ENCODE measurements around the gene SAMM50. TPM values are rescaled to one million over a fixed set of nuclear protein-coding genes. Genes with fewer than 3 reads are reported as not detected.

The SAMM50 gene
- total RNA-seq, 1 experiment from 2014 or later, result 40.8 TPM

DNA sequence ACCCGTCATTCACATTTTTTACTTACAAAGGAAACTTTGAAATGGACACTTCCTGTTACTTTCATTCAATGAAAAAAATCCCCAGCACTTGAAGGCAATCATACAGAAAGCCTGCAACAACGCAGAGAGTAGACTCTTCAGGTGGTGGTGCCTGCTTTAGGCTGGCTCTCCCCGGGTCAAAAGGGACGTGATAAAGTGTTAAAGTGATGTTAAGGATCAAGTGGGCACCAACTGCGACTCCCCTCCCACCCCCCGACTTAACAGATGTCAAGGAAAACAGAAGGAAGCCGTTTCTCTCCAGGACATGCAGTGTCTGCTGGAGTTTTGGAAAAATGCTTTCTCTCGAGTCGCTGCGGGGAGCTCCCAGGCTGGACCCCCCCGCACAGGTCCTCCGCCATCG, 32.1 kb upstream of the SAMM50 start:
- no peaks in the 10 kb centered on the region for H4K20me1 ChIP-seq (ENCODE audit: insufficient read depth)
- peak overlapping the region; percentile 98 for H2AFZ ChIP-seq (ENCODE audit: low read depth, low read length, poor library complexity, severe bottlenecking)
- H3K79me2 ChIP-seq (ENCODE audit: insufficient read depth, low read length), result no peaks in the 10 kb centered on the region
- H3K4me1 ChIP-seq (ENCODE audit: control insufficient read depth in 1 of 2, insufficient read depth in 2 of 2, low read length in 2 of 2), result peaks cover 40 to 46% of the 10 kb centered on the region in 2 experiments
- BruUV-seq (replicated peaks), result no TSS peak
- no peak overlapping the region; a peak in 2 of 4 replicates for H3K4me3 ChIP-seq (replicated peaks in 1 of 2; ENCODE audit: low read depth in 1 of 2, low read length in 2 of 2)
- POLR2A ChIA-PET, result interaction anchor here (0.7 to 1.7 kb wide), 3 partner anchors 10 to 38 kb away, joined by 3 to 4 read pairs (median 4); partner anchors contain the start of gene SAMM50
- TF ChIP-seq FOSL1 (IDR thresholded peaks at IDR 0.05; ENCODE audit: low read depth) (no peak), TCF7L2 (IDR thresholded peaks at IDR 0.05; ENCODE audit: borderline replicate concordance, extremely low read depth, insufficient read depth, insufficient read length) (no peak), ZBTB33 (IDR thresholded peaks at IDR 0.05; ENCODE audit: extremely low read depth, insufficient replicate concordance, low read length) (no peak), SRF (IDR thresholded peaks at IDR 0.05; ENCODE audit: low read depth) (no peak), MAX (IDR thresholded peaks at IDR 0.05) (no peak), POLR2AphosphoS5 (IDR thresholded peaks at IDR 0.05; ENCODE audit: low read depth, low read length) (no peak), ZFX (IDR thresholded peaks at IDR 0.05) (no peak), CTCF (IDR thresholded peaks at IDR 0.05 in 2 of 3, conservative IDR thresholded peaks at IDR 0.05 in 1 of 3; ENCODE audit: borderline replicate concordance in 1 of 3, insufficient read depth in 1 of 3, low read depth in 2 of 3, low read length in 2 of 3) (no peak), ATF3 (IDR thresholded peaks at IDR 0.05) (no peak), EZH2 (IDR thresholded peaks at IDR 0.05) (no peak), ZNF274 (IDR thresholded peaks at IDR 0.05; ENCODE audit: low read depth, low read length) (no peak), JUND (IDR thresholded peaks at IDR 0.05) (no peak), EZH2phosphoT487 (IDR thresholded peaks at IDR 0.05; ENCODE audit: borderline replicate concordance) (no peak), YY1 (IDR thresholded peaks at IDR 0.05; ENCODE audit: extremely low read depth, insufficient replicate concordance, low read depth, low read length) (no peak), ELF1 (IDR thresholded peaks at IDR 0.05; ENCODE audit: borderline replicate concordance, low read depth) (no peak), CBX3 (IDR thresholded peaks at IDR 0.05; ENCODE audit: low read depth) (no peak), REST (IDR thresholded peaks at IDR 0.05; ENCODE audit: low read depth) (no peak), POLR2A (IDR thresholded peaks at IDR 0.05; ENCODE audit: borderline replicate concordance, extremely low read depth, insufficient read depth, insufficient read length) (no peak), RAD21 (IDR thresholded peaks at IDR 0.05; ENCODE audit: low read depth) (no peak)
- DNase-seq (ENCODE audit: low read depth, low spot score) (no peak), ATAC-seq (no peak)
- no peaks in the 10 kb centered on the region for H3K9me2 ChIP-seq (ENCODE audit: insufficient read depth)
- intact Hi-C loops (cut with micrococcal nuclease), result no loop called here
- no peaks in the 10 kb centered on the region for H3K36me3 ChIP-seq (ENCODE audit: control insufficient read depth in 1 of 2, insufficient read depth in 2 of 2, low read length in 2 of 2)
- peak overlapping the region; percentile 33; the same call in 1 of the 2 replicates for H3K9ac ChIP-seq (ENCODE audit: low read length)
- no peaks in the 10 kb centered on the region for H3K27me3 ChIP-seq (ENCODE audit: insufficient read depth, low read length)
- H3K27ac ChIP-seq (ENCODE audit: low read depth, low read length), result peak overlapping the region; percentile 37; the same call in 1 of the 2 replicates
- RAD21 ChIA-PET (ENCODE audit: low non-redundant PET in 1 of 2, low total read pairs in 2 of 2, uncharacterized antibody in 2 of 2, unreplicated experiment in 2 of 2), result no interaction called here
- peak overlapping the region; percentile 67 for H3K4me2 ChIP-seq (ENCODE audit: low read length)
- H3K9me3 ChIP-seq (ENCODE audit: control insufficient read depth in 1 of 2, insufficient read depth in 1 of 2, low read depth in 1 of 2, low read length in 2 of 2), result no peaks in the 10 kb centered on the region
- CTCF ChIA-PET, result interaction anchor here (1.0 to 2.1 kb wide), 4 partner anchors 21 to 40 kb away, joined by 4 to 13 read pairs (median 5); no protein-coding TSS in a partner anchor
